Urothelium cell line (cell line): ENCODE results near the gene CREB5.
"Not testable (repeated sequence)": the region's sequence is repeated elsewhere in the genome, so short reads cannot be mapped to it uniquely, and the experiment has no call there.

Experiments
- DNase-seq: peaks from one replicate; pipeline ENCODE4 v3.0.0; 2011; ENCODE audit warnings: low spot score, mixed read lengths
- FAIRE-seq: peaks from 2 replicates; lab custom pipeline; 2011; peaks lifted over from hg19 to GRCh38; lab: Jason Lieb, UNC

Gene CREB5

DNA sequence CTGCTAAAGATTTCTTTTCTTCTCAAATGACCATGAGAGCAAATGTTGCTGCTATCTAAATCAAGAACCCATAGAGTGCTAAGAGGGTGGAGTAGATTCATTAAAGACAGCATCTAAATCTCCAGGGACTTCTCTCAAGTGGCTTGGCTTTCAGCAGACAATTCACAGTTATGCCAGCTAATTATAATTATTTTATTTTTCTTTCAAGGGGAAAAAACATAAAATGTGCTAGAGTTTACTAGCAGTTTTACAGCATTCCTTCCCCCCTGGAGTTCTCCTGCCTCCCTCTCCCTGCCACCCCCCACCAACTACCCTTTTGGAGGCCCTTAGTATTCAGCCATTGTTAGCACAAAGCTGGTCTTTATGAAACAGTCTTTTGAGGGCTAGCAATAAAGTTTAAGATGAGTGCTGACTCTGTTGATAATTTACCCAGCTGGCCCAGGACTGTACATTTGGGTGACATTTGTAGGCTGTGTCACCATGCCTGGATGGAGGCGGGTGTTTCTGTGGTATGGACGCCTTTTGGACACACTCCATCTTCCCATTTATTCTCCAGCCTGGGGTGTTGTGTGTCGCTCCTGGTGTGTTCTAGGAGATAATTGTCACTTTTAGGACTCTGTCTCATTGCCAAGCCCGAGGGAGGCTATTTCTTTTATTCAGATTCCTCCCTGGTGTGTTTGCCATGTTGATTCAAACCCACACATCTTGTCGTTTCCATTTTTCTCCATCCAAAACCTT lies 160.2 kb downstream of the CREB5 start:
- DNase-seq, result no peak
- FAIRE-seq, result peak; percentile 88

DNA sequence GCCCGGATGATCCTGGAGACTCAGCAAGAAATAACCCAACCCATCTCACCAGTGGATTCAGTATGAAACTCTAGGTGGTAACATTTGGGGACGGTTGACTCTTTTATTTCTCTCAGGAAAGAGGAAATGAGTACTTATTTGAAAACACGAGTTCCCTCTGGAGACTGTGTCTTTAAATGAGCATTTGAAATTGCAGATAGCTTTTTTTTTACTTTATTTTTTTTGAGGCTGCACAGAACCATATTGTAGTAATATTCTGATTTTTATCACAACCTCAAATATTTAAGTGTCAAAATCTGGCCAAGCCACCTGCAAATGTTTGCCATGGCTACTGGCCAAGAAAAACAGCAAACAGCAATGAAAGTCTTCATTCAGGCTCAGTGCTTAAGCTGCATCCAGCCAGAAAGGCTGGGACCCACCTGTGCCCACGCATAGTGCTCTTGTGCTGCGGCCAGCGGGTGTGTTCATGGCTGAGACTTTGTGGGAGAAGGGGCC lies 160.8 kb downstream of the CREB5 start:
- DNase-seq, result peak; percentile 69
- peak; percentile 5 for FAIRE-seq

DNA sequence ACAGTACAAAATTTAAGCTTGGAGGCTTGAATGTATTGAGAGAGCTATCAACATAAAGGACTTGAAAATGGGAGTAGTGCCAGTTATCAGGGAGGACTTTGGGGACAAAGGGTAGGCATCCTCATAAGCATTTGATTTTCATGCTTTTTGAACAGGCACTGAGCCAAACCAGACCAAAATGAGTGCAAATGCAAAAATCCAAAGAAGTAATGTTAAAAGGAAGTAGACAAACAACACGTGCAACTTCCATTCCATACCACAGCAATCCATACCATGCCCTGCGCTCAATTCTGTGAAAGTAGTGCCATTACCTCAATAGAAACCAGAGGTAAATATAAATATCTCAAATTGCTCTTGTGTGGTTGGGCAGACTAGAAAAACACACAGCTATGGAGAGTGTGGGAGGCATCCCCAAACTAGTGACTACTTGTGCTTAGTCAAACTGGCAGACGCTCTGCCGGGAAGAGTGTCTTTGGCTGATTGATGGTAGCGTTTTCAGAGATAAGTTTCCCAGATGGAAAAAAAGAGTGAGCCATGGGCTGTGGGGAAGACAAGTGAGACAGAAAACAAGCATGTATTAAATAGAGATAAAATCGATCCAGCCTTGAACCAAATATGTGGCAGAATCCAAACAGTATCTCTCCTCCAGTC lies 161.5 kb downstream of the CREB5 start:
- FAIRE-seq, result no peak

DNA sequence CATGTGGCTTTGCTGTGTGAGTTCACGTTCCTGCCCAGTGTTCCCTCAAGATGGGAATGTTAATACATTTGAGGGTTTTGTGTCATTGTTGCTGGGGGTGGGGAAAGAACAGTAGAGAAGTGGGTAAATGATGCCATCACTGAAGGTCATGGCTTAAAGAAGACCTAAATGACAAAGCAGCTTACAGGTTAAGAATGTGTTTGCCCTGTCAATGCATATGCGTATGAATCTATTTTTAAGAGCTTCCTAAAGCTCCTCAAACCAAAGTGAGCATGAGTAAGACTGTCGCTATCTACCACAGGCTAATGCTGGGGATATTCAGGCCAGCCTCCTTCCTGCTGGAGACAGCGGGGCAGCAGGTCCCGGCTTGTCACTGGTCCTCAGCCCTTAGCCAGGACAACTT lies 162.9 kb downstream of the CREB5 start:
- DNase-seq (no peak), FAIRE-seq (peak; percentile 53)

More for the DNA sequence above, 161.5 kb downstream of the CREB5 start:
- peak; percentile 21 for DNase-seq

DNA sequence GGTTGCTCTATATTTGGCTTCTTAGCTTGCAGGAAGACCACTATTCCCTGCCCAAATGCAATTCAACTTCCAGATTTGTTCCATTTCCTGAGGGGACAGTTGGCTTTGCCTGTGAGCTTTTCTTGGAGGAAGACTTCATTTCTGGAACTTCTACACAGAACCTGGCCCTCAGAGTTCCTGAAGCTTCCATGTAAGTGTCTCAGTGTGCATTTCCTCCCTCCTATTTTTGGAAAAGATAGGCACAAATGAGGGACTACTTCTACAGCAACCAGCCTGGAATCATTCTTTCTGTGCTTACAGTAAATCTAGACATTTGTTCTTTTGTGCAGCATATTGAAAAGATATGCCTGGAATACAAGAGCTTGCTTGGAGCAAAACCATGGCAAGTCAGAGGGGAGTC lies 164.3 kb downstream of the CREB5 start:
- no peak for FAIRE-seq
- no peak for DNase-seq

DNA sequence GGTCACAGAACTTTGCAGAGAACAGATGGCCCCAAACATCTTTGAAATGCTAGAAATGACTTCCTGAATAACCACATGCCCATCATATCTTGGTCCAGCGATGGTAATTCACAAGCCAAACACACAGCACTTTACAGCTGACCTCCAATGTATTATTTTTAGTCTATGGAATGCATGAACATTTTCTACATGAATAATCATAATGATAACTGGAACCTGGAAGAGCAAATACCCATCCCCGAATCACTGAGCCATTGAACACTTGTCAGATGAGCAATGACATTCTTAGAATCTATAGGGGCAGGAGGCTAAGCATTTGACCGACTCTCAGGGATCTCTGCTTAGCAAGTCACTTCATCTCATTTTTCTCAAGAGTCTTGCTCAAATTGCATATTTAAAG lies 167.3 kb downstream of the CREB5 start:
- DNase-seq (no peak), FAIRE-seq (no peak)

DNA sequence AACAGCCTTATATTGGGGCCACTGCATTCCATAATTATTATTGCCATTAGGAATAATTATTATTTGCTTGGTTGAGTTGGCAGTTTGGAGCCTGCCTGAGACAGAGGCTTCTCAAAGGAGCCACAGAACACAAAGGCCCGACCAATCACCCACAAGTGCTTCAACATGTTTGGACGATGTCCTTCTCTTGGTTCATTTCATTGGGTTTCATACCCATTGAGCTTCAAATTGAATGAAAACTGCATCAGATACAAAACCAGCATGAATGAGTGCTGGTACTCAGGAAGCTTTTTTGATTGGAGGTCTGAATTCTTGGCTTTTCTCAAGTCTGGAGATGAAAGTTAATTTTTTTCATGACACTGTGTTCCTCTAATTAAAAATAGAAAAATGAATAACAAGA lies 168.3 kb downstream of the CREB5 start:
- FAIRE-seq, result no peak
- no peak for DNase-seq

DNA sequence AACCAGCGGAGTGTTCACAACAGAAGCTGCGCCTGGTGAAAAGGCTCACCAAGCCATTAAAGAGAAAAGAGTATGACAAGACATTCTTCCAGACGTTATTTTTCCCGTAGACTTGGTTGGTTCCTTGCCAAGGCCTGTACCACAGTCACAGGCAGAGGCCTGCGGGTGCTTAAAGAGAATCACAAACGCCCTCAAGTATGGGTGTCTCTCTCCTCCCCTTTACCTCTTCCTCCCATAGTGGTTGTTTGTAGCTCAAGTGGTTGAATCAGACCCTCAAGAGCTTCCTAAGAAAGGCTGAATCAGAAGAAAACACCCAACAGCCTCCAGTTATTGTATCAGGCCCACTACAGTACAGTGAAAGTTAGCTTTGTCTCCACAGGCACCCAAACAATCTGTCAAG lies 169.0 kb downstream of the CREB5 start:
- FAIRE-seq (peak; percentile 50), DNase-seq (no peak)

DNA sequence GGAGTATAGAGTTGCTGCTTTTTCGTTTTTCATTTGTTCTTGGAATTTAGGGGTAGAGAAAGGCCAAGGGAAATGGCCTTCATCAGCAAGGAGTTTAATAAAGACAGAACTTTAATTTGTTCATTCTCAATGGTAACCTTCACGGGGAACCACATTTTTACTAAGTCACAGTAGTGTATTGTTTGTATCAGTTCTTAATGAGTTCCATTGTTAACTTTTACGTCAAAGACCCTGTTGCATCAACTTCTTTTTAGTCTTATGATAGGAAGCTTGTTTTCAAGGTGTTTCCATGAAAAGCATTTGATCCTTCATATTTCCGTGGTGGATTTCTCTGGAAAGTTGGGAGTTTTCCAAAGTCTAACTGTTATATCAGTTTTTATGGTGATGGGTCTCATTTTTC lies 169.9 kb downstream of the CREB5 start:
- DNase-seq (no peak), FAIRE-seq (no peak)

DNA sequence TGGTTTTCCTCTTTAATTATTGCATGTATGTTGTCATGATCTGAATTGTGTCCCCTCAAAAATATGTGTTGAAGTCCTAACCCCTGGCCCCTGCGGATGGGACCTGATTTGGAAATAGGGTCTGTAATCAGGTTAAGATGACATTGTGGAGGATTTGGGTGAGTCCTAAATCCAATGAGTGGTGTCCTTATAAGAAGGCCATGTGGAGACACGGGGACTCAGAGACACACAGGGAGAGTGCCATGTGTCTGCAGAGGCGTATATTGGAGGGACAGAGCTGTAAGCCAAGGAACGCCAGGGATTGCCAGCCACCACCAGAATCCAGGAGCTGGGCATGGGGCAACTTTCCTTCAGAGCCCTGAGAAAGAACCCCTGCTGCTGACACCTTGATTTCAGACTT lies 171.9 kb downstream of the CREB5 start:
- DNase-seq, result no peak

DNA sequence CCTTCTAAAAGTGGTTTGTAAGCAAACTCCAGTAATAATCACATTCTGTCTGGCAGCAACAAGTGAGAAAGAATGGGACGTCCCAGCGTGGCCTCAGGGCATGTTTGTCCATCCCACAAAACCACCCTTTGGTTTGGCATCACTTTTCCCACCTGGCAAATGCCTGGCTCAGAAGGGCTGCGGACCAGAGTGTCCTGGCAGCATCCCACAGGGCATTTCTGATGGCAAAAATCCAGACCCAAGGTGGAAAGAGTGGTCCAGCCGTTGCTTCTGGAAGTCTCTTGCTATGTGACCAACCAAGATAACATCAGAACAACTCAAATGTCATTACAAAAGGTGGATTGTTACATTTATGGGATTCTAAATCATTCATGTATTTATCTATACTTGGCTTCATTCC lies 174.4 kb downstream of the CREB5 start:
- peak; percentile 13 for DNase-seq
- FAIRE-seq, result no peak

More for the DNA sequence above, 171.9 kb downstream of the CREB5 start:
- no peak for FAIRE-seq

DNA sequence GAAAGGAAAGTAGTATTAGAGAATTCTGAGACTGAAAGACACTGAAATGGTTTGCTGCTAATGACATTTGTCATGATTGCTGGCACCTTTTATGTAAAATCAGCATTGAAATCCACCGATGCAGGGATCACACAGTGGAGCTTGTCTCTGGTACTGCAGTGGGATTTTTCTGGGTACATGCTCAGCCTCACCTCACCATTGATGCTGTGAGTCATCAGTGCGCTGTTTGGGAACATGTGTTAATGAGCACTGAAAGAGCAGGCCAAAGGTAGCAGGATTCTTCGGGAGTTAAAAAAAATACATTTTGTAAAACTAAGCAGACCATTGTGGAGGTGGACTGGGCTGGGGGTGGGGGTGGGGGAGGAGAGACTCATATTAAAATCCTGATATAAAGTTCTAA lies 174.9 kb downstream of the CREB5 start:
- DNase-seq (peak; percentile 53), FAIRE-seq (no peak)

DNA sequence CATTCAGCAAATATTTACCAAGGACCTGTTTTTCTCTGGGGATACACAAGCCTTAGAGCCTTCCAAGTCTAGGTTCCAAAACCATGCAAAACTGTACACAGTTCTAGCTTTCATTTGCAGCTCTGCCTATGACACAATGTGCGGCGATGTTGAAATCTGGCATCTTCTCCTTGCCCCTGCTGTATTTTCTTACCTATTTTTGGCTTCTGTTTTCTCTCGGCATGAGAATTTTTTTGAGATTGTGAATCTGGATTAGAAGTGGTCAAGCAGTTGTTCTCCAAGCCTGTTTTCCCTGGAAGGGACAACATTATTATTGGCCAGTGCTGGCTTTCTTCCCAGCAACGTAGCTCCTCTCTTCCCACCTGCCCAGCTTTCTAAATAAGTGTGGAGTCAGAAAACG lies 176.3 kb downstream of the CREB5 start:
- no peak for FAIRE-seq
- no peak for DNase-seq

DNA sequence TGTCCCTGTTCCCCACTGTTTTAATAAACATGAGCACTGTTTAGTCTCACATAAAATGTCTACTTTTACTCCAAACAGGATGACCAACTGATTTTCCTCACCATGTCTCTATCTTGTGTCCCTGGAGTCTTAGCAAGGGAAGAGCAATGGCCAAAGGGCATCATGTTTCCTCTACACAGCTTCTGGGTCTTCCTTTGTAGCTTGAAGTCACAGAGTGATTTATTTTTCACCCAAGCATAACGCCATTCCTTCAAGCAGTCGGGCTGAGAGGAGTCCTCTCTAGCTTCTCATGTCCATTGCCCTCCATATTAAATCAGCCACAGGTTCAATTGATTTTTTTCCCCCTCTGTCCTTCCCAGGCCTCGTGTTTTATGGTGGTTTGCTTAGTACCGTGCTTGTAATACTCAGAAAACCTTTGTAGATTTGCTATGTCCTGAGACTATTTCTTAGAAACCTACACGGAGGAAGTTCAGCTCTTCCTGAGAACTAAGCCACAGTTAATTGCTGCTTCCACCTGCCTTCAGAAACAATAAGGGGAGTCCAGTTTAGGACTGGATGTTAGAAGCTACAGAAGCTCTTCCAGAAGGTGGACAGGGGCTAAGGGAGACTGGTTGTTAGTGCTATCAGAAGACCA lies 178.8 kb downstream of the CREB5 start:
- FAIRE-seq, result no peak

DNA sequence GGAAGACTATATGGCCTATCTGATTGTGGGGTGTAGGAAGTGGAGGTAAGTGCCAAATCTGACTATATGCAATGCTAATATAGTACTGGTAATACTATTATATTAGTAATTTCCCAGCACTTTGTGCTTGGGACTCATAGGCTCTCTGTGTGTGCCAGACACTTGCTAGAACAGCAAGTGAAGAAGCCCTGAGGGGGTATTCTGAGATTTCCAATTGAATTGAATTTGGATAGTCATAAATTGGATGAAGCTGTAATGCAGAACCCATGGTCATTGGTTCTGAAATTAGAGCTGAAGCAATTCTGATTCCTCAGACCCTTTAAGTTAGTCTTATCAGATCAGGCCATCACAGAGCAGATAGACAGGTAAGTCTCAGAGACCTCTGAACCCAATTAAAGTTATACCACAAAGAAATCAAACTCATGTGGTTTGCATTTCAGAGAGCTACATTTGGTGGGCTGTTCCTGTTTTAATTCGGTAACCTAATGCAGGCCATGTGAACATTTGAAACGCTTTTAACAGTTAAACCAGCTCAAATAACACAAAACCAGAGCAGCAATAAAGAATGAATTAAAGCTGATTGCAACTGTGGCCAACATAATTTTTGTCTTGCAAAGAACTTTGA lies 179.5 kb downstream of the CREB5 start:
- no peak for DNase-seq
- FAIRE-seq, result no peak

More for the DNA sequence above, 178.8 kb downstream of the CREB5 start:
- no peak for DNase-seq

DNA sequence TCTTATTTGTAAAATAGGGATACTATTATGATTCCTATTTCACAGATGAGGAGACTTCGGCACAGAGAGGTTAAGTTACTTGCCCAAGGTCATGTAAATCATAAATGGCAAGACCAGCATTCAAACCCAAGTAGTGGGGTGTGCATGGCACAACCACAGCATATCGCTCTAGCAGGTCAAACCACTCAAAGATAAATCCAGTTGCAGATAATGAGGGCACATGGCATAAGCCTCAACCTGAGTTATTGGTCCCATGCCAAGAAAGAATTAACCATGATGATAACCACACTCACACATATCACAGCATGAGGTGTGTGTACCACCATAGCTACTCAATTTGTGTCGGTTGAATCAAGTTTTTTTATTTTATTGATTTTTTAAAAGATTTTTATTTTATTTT lies 180.5 kb downstream of the CREB5 start:
- DNase-seq (no peak), FAIRE-seq (peak; percentile 81)

DNA sequence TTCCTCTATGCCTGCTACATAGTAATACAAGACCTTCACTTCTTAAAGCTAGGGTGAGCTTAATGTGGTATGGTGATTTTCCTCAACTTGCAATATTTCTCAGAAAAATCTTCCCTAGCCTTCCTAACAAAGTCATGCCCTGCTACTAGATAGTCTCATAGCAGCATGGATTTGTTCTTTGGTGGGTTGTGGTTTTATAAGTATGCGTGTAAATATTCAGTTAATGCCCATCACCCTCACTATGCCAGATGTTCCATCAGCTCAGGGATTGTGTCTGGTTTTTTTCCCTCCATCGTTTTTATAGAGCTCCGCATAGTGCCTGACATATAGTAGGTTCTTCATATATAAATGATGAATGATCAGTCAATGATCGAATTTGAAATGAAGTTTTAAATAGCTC lies 182.8 kb downstream of the CREB5 start:
- no peak for DNase-seq
- no peak for FAIRE-seq

DNA sequence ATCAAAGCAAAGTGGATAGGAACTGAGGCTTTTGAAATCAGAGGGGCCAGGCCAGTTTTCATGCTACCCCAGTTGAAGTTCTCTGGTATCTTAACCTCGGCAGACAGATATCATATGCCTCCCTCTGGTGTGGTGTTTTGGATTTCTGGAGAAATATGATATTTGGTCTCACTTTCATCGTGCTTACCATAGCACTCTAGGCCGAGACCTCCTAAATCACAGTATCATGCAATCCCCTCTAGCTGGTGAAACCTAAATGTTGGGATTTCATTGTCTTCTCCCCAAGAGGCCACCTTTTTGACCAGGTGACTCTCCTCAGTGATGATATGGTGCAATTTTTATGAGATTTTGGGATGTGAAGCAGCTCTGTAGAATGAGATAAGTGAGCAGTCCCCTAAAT lies 183.5 kb downstream of the CREB5 start:
- FAIRE-seq (no peak), DNase-seq (no peak)

DNA sequence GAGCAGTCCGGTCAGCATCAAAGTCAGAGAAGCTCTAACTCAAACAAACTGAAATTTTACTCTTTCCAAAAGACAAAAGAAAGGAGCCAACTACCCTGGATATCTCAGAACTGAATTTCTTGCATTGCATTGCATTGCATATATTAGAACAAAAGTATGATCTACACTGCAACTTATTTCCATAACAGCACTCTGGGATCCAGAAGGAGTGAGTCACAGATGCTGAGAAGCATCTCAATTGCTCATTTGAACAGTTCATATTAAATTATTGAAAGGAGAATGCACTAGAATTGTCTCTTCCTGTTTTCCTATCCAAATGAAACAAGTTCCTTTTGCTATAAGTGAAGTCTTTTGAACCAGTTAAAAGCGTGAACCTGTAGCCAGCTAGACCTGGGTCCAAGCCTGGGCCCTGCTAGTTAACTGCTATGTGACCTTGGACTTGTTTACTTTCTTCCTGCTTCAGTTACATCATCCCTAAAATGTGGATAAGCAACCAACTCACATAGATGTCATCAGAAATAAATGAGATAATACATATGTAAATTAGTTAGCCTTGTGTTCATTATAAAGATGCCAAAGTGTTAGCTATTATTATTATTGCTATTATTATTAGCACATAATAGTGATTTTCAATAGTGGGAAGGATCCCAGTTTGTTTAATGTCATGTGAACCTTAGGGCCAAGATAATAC lies 184.1 kb downstream of the CREB5 start:
- FAIRE-seq, result no peak
- DNase-seq, result no peak

DNA sequence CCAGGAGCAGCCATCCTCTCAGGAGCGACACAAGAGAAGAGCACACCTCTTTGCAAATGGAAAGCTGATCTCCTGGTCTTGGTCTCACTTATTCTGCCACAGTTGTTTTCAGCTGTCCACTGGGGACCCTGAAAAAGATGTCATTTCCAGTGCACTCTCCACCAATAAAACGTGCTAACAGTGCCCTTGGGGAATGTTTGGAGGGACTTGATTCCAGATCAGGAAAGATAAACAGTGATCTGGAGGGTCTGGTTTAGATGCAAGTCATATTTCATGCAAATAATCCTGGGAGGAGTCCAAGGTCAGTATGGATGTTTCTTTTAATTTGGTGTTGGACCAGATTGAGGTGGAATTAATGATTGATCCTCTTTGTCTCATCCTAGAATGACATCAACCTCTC lies 185.0 kb downstream of the CREB5 start:
- FAIRE-seq (no peak), DNase-seq (no peak)

DNA sequence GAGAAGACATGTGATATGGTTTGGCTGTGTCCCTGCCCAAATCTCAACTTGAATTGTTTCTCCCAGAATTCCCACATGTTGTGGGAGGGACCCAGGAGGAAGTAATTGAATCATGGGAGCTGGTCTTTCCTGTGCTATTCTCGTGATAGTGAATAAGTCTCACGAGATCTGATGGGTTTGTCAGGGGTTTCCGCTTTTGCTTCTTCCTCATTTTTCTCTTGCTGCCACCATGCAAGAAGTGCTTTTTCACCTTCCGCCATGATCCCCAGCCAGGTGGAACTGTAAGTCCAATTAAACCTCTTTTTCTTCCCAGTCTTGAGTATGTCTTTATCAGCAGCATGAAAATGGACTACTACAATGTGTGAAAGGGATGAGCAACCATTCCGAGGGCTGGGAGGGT lies 185.7 kb downstream of the CREB5 start:
- FAIRE-seq, DNase-seq: not testable (repeated sequence)
